A673 (cell line): Measurements from ENCODE around the gene NOS1AP. TPM values are rescaled to one million over a fixed set of nuclear protein-coding genes. Genes with fewer than 3 reads are reported as not detected.

Experiments used
- BruUV-seq: library from RNA; stranded (reverse); fragments of 400-500 nt; replicated peaks from 2 replicates; lab custom pipeline; 2021; lab: Mats Ljungman, UMichigan
- CTCF ChIA-PET: fragments of 300-600 bp; sonication (Branson Sonifier 250); formaldehyde crosslinking; loops from one replicate; lab custom pipeline; 2022; ENCODE audit warnings: antibody characterized with exemption; lab: Charles Lee
- POLR2A ChIA-PET: fragments of 300-600 bp; sonication (Branson Sonifier 250); formaldehyde crosslinking; loops from one replicate; lab custom pipeline; 2022; ENCODE audit warnings: antibody characterized with exemption; ENCODE audit not compliant: low non-redundant PET; lab: Charles Lee
- DNase-seq: peaks from one replicate; pipeline ENCODE4 v3.0.0-alpha.2; 2015; ENCODE audit warnings: low spot score
- H3K27ac ChIP-seq: fragments of 200-600 bp; sonication (generic); 2 replicates; pipeline ENCODE4 v1.5.1; 2016; ENCODE audit warnings: mixed run types, low read depth, mild to moderate bottlenecking, mixed read lengths, antibody characterized with exemption, low read length; ENCODE audit not compliant: poor library complexity, severe bottlenecking
- H3K27me3 ChIP-seq: fragments of 200-600 bp; sonication (generic); replicated peaks from 2 replicates; pipeline ENCODE4 v1.6.1; 2017; ENCODE audit warnings: mixed run types, low read depth, mild to moderate bottlenecking, mixed read lengths, antibody characterized with exemption, low read length; ENCODE audit not compliant: insufficient read depth, poor library complexity
- H3K36me3 ChIP-seq: fragments of 200-600 bp; sonication (generic); 2 replicates; pipeline ENCODE4 v1.6.1; 2016; ENCODE audit warnings: mixed run types, mild to moderate bottlenecking, mixed read lengths, antibody characterized with exemption, low read length; ENCODE audit not compliant: insufficient read depth, poor library complexity, severe bottlenecking
- H3K4me1 ChIP-seq: fragments of 200-600 bp; sonication (generic); 2 replicates; pipeline ENCODE4 v1.6.1; 2017; ENCODE audit warnings: mixed run types, mild to moderate bottlenecking, mixed read lengths, antibody characterized with exemption, low read length; ENCODE audit not compliant: insufficient read depth, poor library complexity, severe bottlenecking
- H3K4me3 ChIP-seq: fragments of 200-600 bp; sonication (generic); 2 replicates; pipeline ENCODE4 v1.5.1; 2016; ENCODE audit warnings: low read depth, mixed run types, mild to moderate bottlenecking, mixed read lengths, low read length; ENCODE audit not compliant: poor library complexity, severe bottlenecking
- H3K9me3 ChIP-seq: fragments of 200-600 bp; sonication (generic); 2 replicates; pipeline ENCODE4 v1.6.1; 2016; ENCODE audit warnings: mixed run types, low read depth, mild to moderate bottlenecking, mixed read lengths, antibody characterized with exemption, low read length; ENCODE audit not compliant: poor library complexity, severe bottlenecking
- EZH2 ChIP-seq: fragments of 200-600 bp; sonication (generic); IDR thresholded peaks from 2 replicates; pipeline ENCODE4 v1.6.1; 2017; ENCODE audit warnings: borderline replicate concordance, low read depth, mild to moderate bottlenecking, mixed read lengths, antibody characterized with exemption, low read length; ENCODE audit not compliant: poor library complexity, severe bottlenecking
- intact Hi-C: fragments of 100-400 bp; cut with micrococcal nuclease; formaldehyde crosslinking; loops from one replicate; pipeline ENCODE4 v1.10.0; 2022; ENCODE audit not compliant: unreplicated experiment
- total RNA-seq: library from RNA; stranded (reverse); gene quantifications from 2 replicates; pipeline ENCODE4 v1.2.3, GENCODE V29; 2021
- TF ChIP-seq, protein P1 (sequence below): fragments of 300-800, 200-600 bp; sonication (generic); conservative IDR thresholded peaks from 2 replicates; pipeline ENCODE4 v1.5.1; 2017; ENCODE audit warnings: low read depth, mild to moderate bottlenecking, antibody characterized with exemption, low read length, moderate library complexity, mixed read lengths

The NOS1AP gene
- total RNA-seq, 1 experiment from 2014 or later = 28.0 TPM

DNA sequence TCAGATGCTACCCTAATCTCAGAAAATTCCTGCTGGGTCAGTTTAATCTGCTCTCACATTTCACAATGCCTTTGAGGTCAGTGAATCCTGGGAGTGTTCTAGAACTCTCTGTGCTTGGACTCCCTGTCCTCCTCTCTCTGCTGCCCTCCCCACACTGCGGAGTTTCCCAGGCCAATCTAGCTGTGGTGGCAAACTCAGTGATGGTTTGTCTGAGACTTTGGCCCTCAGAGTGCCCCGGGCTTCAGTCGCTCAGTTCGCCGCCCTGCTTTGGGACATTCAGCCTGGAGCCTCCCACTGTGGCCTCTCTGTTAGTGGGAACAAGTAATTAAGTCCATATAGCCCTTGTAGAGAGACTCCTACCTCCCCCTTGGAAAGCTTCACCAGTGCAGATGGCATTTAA lies 319.1 kb downstream of the NOS1AP start:
- H3K4me1 ChIP-seq = peaks cover 69% of the 10 kb centered on the region
- ChIA-PET CTCF (no interaction called here), POLR2A (no interaction called here)
- BruUV-seq = no TSS peak
- no peaks in the 10 kb centered on the region for H3K27me3 ChIP-seq
- no peak for TF ChIP-seq EZH2
- TF ChIP-seq, protein P1, sequence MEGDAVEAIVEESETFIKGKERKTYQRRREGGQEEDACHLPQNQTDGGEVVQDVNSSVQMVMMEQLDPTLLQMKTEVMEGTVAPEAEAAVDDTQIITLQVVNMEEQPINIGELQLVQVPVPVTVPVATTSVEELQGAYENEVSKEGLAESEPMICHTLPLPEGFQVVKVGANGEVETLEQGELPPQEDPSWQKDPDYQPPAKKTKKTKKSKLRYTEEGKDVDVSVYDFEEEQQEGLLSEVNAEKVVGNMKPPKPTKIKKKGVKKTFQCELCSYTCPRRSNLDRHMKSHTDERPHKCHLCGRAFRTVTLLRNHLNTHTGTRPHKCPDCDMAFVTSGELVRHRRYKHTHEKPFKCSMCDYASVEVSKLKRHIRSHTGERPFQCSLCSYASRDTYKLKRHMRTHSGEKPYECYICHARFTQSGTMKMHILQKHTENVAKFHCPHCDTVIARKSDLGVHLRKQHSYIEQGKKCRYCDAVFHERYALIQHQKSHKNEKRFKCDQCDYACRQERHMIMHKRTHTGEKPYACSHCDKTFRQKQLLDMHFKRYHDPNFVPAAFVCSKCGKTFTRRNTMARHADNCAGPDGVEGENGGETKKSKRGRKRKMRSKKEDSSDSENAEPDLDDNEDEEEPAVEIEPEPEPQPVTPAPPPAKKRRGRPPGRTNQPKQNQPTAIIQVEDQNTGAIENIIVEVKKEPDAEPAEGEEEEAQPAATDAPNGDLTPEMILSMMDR = no peak
- peak overlapping the region; percentile 99 for H3K27ac ChIP-seq
- H3K36me3 ChIP-seq = peaks cover 3% of the 10 kb centered on the region
- H3K4me3 ChIP-seq = no peak overlapping the region
- H3K9me3 ChIP-seq = no peaks in the 10 kb centered on the region
- DNase-seq = no peak
- intact Hi-C loops = no loop called here

DNA sequence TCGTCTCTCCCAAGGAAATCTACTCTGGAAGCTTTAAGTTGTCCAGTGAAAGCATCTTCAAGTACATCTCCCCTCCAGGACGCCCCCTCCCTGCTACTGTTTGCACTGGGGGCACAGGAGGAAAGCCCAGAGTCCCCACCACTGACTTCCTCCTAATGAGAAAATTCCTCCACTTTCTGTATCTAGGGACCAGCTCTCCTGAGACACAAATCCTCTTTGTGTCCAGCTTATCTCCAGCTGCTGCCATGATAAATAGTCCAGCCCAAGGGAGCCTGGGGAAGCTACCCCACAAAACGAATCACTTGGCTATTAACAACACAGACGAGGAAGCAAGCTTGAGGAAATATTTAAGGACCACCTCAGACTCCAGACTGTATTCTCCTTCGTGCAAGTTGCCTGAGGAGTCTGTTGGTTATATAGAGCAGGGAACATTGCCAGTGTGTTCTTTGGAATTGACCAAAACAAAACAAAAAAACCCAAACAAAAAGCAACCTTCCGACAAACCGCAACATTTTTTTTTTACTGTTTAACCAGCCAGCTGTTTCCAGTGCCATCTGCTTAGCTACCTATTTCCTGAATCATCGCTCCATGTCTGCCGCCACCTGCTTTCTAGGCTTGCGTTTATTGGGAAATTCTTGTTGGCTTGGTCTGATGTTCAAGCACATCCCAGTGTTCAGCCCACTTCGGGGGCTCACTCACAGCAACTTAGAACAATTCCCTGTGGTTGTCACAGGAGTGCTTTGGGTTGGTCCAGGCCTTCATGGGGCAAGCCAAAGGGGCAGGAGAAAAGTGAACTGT lies 319.7 kb downstream of the NOS1AP start:
- no peaks in the 10 kb centered on the region for H3K27me3 ChIP-seq
- BruUV-seq = no TSS peak
- H3K9me3 ChIP-seq = no peaks in the 10 kb centered on the region
- TF ChIP-seq, protein P1 = no peak
- no peak for TF ChIP-seq EZH2
- H3K4me1 ChIP-seq = peaks cover 72% of the 10 kb centered on the region
- CTCF ChIA-PET = no interaction called here
- POLR2A ChIA-PET = interaction anchor here (0.5 kb wide), 1 partner anchor 13 kb away, joined by 5 read pairs; the partner anchor contains the start of gene SPATA46
- DNase-seq = peak; percentile 59
- H3K4me3 ChIP-seq = no peak overlapping the region
- intact Hi-C loops = no loop called here
- peaks cover 3% of the 10 kb centered on the region for H3K36me3 ChIP-seq
- peak overlapping the region; percentile 99 for H3K27ac ChIP-seq

DNA sequence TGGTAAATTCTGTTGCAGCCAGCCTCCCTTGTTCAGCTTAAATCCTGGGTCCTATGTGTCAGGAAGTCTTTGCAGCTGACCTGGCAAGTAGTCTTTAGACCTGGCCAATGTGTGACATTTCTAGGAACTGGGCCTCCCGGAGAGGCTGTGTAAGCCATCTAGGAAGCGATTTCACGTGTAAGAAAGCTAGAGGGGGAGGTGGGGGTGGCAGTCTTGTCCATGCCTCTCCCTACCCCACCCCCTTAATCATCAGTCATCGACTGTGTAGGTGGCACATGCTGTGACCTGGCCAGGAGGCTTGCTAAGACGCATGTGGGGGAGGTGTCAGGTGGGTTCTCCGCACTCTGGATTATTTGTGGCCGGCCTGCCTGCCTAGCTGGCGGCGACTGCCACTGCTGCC lies 320.5 kb downstream of the NOS1AP start:
- Histone ChIP-seq H3K36me3 (peaks cover under 1% of the 10 kb centered on the region), H3K9me3 (no peaks in the 10 kb centered on the region), H3K4me1 (peaks cover 64% of the 10 kb centered on the region), H3K4me3 (no peak overlapping the region), H3K27ac (peak overlapping the region; percentile 99), H3K27me3 (no peaks in the 10 kb centered on the region)
- DNase-seq = no peak
- TF ChIP-seq, protein P1 = no peak
- no TSS peak for BruUV-seq
- POLR2A ChIA-PET = no interaction called here
- CTCF ChIA-PET = interaction anchor here (2.6 to 2.8 kb wide), 2 partner anchors 32 to 334 kb away, joined by 12 to 17 read pairs; no protein-coding TSS in a partner anchor
- intact Hi-C loops = loop anchor here (5.0 to 10.0 kb wide), 5 partner anchors 223 to 1197 kb away; no protein-coding TSS in a partner anchor
